HG03060 (cell line): ENCODE measurements around the gene GATAD2B.
"Not testable (repeated sequence)": the region's sequence is repeated elsewhere in the genome, so short reads cannot be mapped to it uniquely, and the experiment has no call there.

Experiments
- ATAC-seq: cut with Tn5 transposase; IDR thresholded peaks from one replicate; pipeline ENCODE4 v1.9.1; 2021; ENCODE audit warnings: low read depth, moderate number of reproducible peaks; ENCODE audit not compliant: unreplicated experiment

GATAD2B gene

GRCh38 chr1:153845158-153845557, 77.6 kb downstream of the GATAD2B start:
- ATAC-seq: no peak

- not testable (repeated sequence) for ATAC-seq
Observed at GRCh38 chr1:153844349-153844748, 78.4 kb downstream of the GATAD2B start.

- ATAC-seq: peak; percentile 73
Observed at GRCh38 chr1:153842006-153842471, 80.7 kb downstream of the GATAD2B start.

GRCh38 chr1:153841463-153841994, 81.2 kb downstream of the GATAD2B start:
- ATAC-seq: no peak

- not testable (repeated sequence) for ATAC-seq
Observed at GRCh38 chr1:153840774-153841173, 82.0 kb downstream of the GATAD2B start.

GRCh38 chr1:153833968-153834367, 88.8 kb downstream of the GATAD2B start:
- not testable (repeated sequence) for ATAC-seq

GRCh38 chr1:153833171-153833570, 89.6 kb downstream of the GATAD2B start:
- no peak for ATAC-seq

GRCh38 chr1:153832293-153832692, 90.5 kb downstream of the GATAD2B start:
- no peak for ATAC-seq

- no peak for ATAC-seq
Observed at GRCh38 chr1:153831026-153831425, 91.7 kb downstream of the GATAD2B start.

GRCh38 chr1:153827168-153827964, 95.4 kb downstream of the GATAD2B start:
- no peak for ATAC-seq

GRCh38 chr1:153818876-153819275, 103.9 kb downstream of the GATAD2B start:
- no peak for ATAC-seq

GRCh38 chr1:153816283-153816889, 106.4 kb downstream of the GATAD2B start:
- no peak for ATAC-seq

- ATAC-seq: no peak
Observed at GRCh38 chr1:153805886-153806719, 116.7 kb downstream of the GATAD2B start.

GRCh38 chr1:153805042-153805745, 117.6 kb downstream of the GATAD2B start:
- peak; percentile 92 for ATAC-seq

- no peak for ATAC-seq
Observed at GRCh38 chr1:153804112-153804511, 118.7 kb downstream of the GATAD2B start.

GRCh38 chr1:153803470-153804056, 119.2 kb downstream of the GATAD2B start:
- no peak for ATAC-seq

- no peak for ATAC-seq
Observed at GRCh38 chr1:153801786-153802697, 120.7 kb downstream of the GATAD2B start.

GRCh38 chr1:153801028-153801625, 121.6 kb downstream of the GATAD2B start:
- ATAC-seq: no peak
